SIG-M5 (cell line): ENCODE results near the gene FUT2.
A peak's percentile ranks its signal among the peaks of the same experiment; 100 is the strongest.

Experiments
- DNase-seq: peaks from one replicate; lab custom pipeline; 2025; lab: John Stamatoyannopoulos, UW

Gene FUT2

GRCh38 chr19:48726556-48726955, 30.8 kb downstream of the FUT2 start:
- DNase-seq = peak; percentile 72

GRCh38 chr19:48728911-48729664, 33.3 kb downstream of the FUT2 start:
- no peak for DNase-seq

GRCh38 chr19:48731452-48731851, 35.7 kb downstream of the FUT2 start:
- DNase-seq = no peak

- no peak for DNase-seq
Observed at GRCh38 chr19:48734625-48735024, 38.9 kb downstream of the FUT2 start.

- DNase-seq = no peak
Observed at GRCh38 chr19:48735031-48735615, 39.4 kb downstream of the FUT2 start.

GRCh38 chr19:48737360-48737998, 41.7 kb downstream of the FUT2 start:
- no peak for DNase-seq

- no peak for DNase-seq
Observed at GRCh38 chr19:48738557-48739403, 43.0 kb downstream of the FUT2 start.

- no peak for DNase-seq
Observed at GRCh38 chr19:48739404-48740163, 43.8 kb downstream of the FUT2 start.

GRCh38 chr19:48740164-48740972, 44.6 kb downstream of the FUT2 start, which contains the start of gene RASIP1:
Gene RASIP1 (minus strand): TSS chr19:48740610. CDS start chr19:48740282, 328 bp downstream.
- no peak for DNase-seq

GRCh38 chr19:48741129-48741999, 45.6 kb downstream of the FUT2 start:
- DNase-seq = no peak

- no peak for DNase-seq
Observed at GRCh38 chr19:48742096-48742495, 46.3 kb downstream of the FUT2 start.

GRCh38 chr19:48745208-48745995, 49.6 kb downstream of the FUT2 start:
- no peak for DNase-seq

GRCh38 chr19:48746110-48746509, 50.3 kb downstream of the FUT2 start:
- DNase-seq = no peak

GRCh38 chr19:48746738-48747575, 51.2 kb downstream of the FUT2 start, which contains the start of gene IZUMO1:
Gene IZUMO1 (minus strand): TSS chr19:48746909. CDS start chr19:48745859, 1,050 bp downstream.
- DNase-seq = no peak

GRCh38 chr19:48749571-48750198, 53.9 kb downstream of the FUT2 start:
- DNase-seq = no peak

GRCh38 chr19:48750351-48750750, 54.6 kb downstream of the FUT2 start:
- DNase-seq = no peak

- DNase-seq = no peak
Observed at GRCh38 chr19:48750771-48751504, 55.2 kb downstream of the FUT2 start.
